Hematopoietic multipotent progenitor cell treated with erythropoietin and hydrocortisone succinate and interleukin-3 and kit ligand, for 8 days (in vitro differentiated cells): Measurements from ENCODE around the gene ABCC4.
"Not testable (repeated sequence)": the region's sequence is repeated elsewhere in the genome, so short reads cannot be mapped to it uniquely, and the experiment has no call there.

ENCODE experiments used
- DNase-seq: peaks from one replicate; pipeline ENCODE4 v3.0.0-alpha.2; 2015

ABCC4 gene

GRCh38 chr13:95193509-95194230 lies 107.6 kb downstream of the ABCC4 start:
- DNase-seq, result no peak

GRCh38 chr13:95192998-95193397 lies 108.3 kb downstream of the ABCC4 start:
- no peak for DNase-seq

GRCh38 chr13:95192564-95192945 lies 108.7 kb downstream of the ABCC4 start:
- DNase-seq, result not testable (repeated sequence)

- peak; percentile 85 for DNase-seq
Measured at GRCh38 chr13:95191821-95192563, 109.3 kb downstream of the ABCC4 start.

GRCh38 chr13:95188128-95188527 lies 113.1 kb downstream of the ABCC4 start:
- DNase-seq, result no peak

GRCh38 chr13:95185851-95186250 lies 115.4 kb downstream of the ABCC4 start:
- DNase-seq, result no peak

GRCh38 chr13:95185311-95185710 lies 115.9 kb downstream of the ABCC4 start:
- DNase-seq, result no peak

- no peak for DNase-seq
Measured at GRCh38 chr13:95184317-95184716, 116.9 kb downstream of the ABCC4 start.

GRCh38 chr13:95182570-95183265 lies 118.5 kb downstream of the ABCC4 start:
- no peak for DNase-seq

GRCh38 chr13:95181586-95181985 lies 119.7 kb downstream of the ABCC4 start:
- DNase-seq, result peak; percentile 61

- no peak for DNase-seq
Measured at GRCh38 chr13:95180513-95181245, 120.6 kb downstream of the ABCC4 start.

GRCh38 chr13:95176611-95177259 lies 124.5 kb downstream of the ABCC4 start:
- DNase-seq, result no peak

- DNase-seq, result no peak
Measured at GRCh38 chr13:95174517-95174916, 126.7 kb downstream of the ABCC4 start.

GRCh38 chr13:95168191-95168590 lies 133.1 kb downstream of the ABCC4 start:
- DNase-seq, result no peak

- DNase-seq, result not testable (repeated sequence)
Measured at GRCh38 chr13:95167003-95167402, 134.2 kb downstream of the ABCC4 start.

- peak; percentile 55 for DNase-seq
Measured at GRCh38 chr13:95164830-95165229, 136.4 kb downstream of the ABCC4 start.

- no peak for DNase-seq
Measured at GRCh38 chr13:95160112-95160906, 140.9 kb downstream of the ABCC4 start.

- no peak for DNase-seq
Measured at GRCh38 chr13:95159458-95159857, 141.8 kb downstream of the ABCC4 start.

- DNase-seq, result no peak
Measured at GRCh38 chr13:95156208-95156607, 145.0 kb downstream of the ABCC4 start.

- no peak for DNase-seq
Measured at GRCh38 chr13:95155504-95155903, 145.7 kb downstream of the ABCC4 start.

GRCh38 chr13:95155093-95155492 lies 146.2 kb downstream of the ABCC4 start:
- DNase-seq, result no peak

GRCh38 chr13:95154413-95154886 lies 146.8 kb downstream of the ABCC4 start:
- DNase-seq, result no peak
